ENCODE data around the gene ADARB1. TPM values are rescaled to one million over a fixed set of nuclear protein-coding genes. Genes with fewer than 3 reads are reported as not detected.
A peak's percentile ranks its signal among the peaks of the same experiment; 100 is the strongest.

ADARB1 gene
- total and polyA plus RNA-seq, 2 of the 8 experiments (the other 6 are each of a cell fraction or from before 2014, with no cell fraction given): 4.7 to 14.9 TPM

DNA sequence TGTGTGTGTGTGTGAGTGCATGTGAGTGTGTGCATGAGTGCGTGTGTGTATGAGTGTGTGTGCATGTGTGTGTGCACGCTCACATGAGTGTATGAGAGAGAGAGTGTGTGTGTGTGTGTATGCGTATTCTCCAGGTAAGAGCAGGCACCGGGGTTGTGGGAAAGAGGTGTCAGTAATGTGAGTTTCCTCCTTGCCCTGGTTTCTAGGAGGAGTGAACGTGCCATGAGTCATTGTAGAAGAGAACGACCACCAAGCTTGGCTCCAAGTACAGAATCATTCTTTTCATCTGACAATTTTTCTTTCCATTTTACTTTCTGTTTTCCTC lies 134.2 kb downstream of the ADARB1 start:
- Histone ChIP-seq H2BK15ac (ENCODE audit: low read length) (no peak overlapping the region), H3K4me3 (ENCODE audit: extremely low read depth in 1 of 4, insufficient read depth in 2 of 4, low read depth in 3 of 4, low read length in 4 of 4) (no peak overlapping the region), H2AFZ (ENCODE audit: low read length) (no peak overlapping the region), H3K4me2 (ENCODE audit: insufficient read depth in 1 of 2, low read depth in 2 of 2, low read length in 2 of 2) (no peak overlapping the region), H4K20me1 (replicated peaks in 1 of 2; ENCODE audit: control insufficient read depth in 1 of 2, insufficient read depth in 2 of 2, low read length in 2 of 2) (no peaks in the 10 kb centered on the region), H2BK5ac (ENCODE audit: low read depth, low read length) (peak overlapping the region; percentile 32; the same call in 1 of the 2 replicates), H3K79me2 (ENCODE audit: control insufficient read depth in 1 of 2, insufficient read depth in 2 of 2, low read length in 2 of 2) (no peaks in the 10 kb centered on the region), H4K5ac (ENCODE audit: insufficient read length, low read depth, low read length) (no peak overlapping the region), H3K18ac (ENCODE audit: extremely low read depth, low read length) (no peak overlapping the region), H3K27me3 (replicated peaks in 1 of 4; ENCODE audit: control insufficient read depth in 3 of 4, extremely low read depth in 1 of 4, insufficient read depth in 3 of 4, low read length in 3 of 4) (no peaks in the 10 kb centered on the region; a peak in 1 of 7 replicates), H3K56ac (replicated peaks; ENCODE audit: insufficient read length, low read depth, low read length) (no peak overlapping the region), H2BK20ac (ENCODE audit: low read length) (no peak overlapping the region), H3K23me2 (ENCODE audit: low read depth, low read length) (peaks cover 2% of the 10 kb centered on the region; the same call in 1 of the 2 replicates), H2AK5ac (ENCODE audit: low read depth, low read length) (peak overlapping the region; percentile 15; the same call in 1 of the 2 replicates), H3K9me3 (ENCODE audit: insufficient read depth in 2 of 2, low read depth in 1 of 2, low read length in 1 of 2) (no peaks in the 10 kb centered on the region), H3K27ac (ENCODE audit: low read depth, low read length) (no peak overlapping the region), H3K14ac (ENCODE audit: insufficient read length) (no peak overlapping the region), H3K4me1 (replicated peaks in 1 of 4; ENCODE audit: control insufficient read depth in 3 of 4, insufficient read depth in 4 of 4, low read length in 3 of 4) (no peaks in the 10 kb centered on the region), H4K91ac (replicated peaks; ENCODE audit: insufficient read length, low read length) (no peak overlapping the region), H3K36me3 (ENCODE audit: control insufficient read depth in 2 of 4, insufficient read depth in 4 of 4, low read length in 3 of 4) (peaks cover 0 to 3% (median 0%) of the 10 kb centered on the region in 4 experiments; a peak in 2 of 8 replicates), H2BK12ac (ENCODE audit: low read depth, low read length) (peak overlapping the region; percentile 63; the same call in 1 of the 2 replicates), H2BK120ac (replicated peaks; ENCODE audit: low read depth, low read length) (no peak overlapping the region), H3K9ac (replicated peaks in 1 of 4; ENCODE audit: extremely low read depth in 1 of 4, low read depth in 3 of 4, low read length in 3 of 4) (no peak overlapping the region), H3K4ac (replicated peaks; ENCODE audit: insufficient read length, low read depth, low read length) (no peak overlapping the region), H3K23ac (ENCODE audit: insufficient read length) (no peak overlapping the region), H4K8ac (ENCODE audit: extremely low read depth, insufficient read depth, low read length) (no peak overlapping the region), H3K79me1 (ENCODE audit: low read depth, low read length) (no peaks in the 10 kb centered on the region)
- 92% methylated on average over 6 of the region's 6 CpGs; no CpG with 5 or more reads in 1 of the 2 experiments for WGBS, 2 experiments (ENCODE audit: extremely low coverage in 1 of 2, insufficient coverage in 1 of 2, insufficient read length in 1 of 2, insufficient replicate concordance in 2 of 2, low coverage in 1 of 2, low lambda C conversion rate in 2 of 2, missing lambda C conversion rate in 1 of 2)
- POLR2A ChIA-PET (ENCODE audit: partially characterized antibody): no interaction called here
- TF ChIP-seq CHD1 (IDR thresholded peaks at IDR 0.05; ENCODE audit: low read depth, low read length) (no peak), ASH2L (IDR thresholded peaks at IDR 0.05; ENCODE audit: low read length) (no peak), RXRA (IDR thresholded peaks at IDR 0.05; ENCODE audit: insufficient read depth, low read depth, low read length) (no peak), POLR2AphosphoS5 (IDR thresholded peaks at IDR 0.05; ENCODE audit: low read depth, low read length) (no peak), CBX5 (IDR thresholded peaks at IDR 0.05; ENCODE audit: low read depth, low read length) (no peak)
- FAIRE-seq (no peak), DNase-seq (ENCODE audit: low read depth in 1 of 2, low spot score in 2 of 2) (no peak)
- CTCF ChIA-PET (ENCODE audit: partially characterized antibody): interaction anchor here (1.1 to 3.7 kb wide), 2 partner anchors 15 to 72 kb away, joined by 3 to 12 read pairs; no protein-coding TSS in a partner anchor

Data from H1 (cell line).